Muscle of arm (tissue), 12 donors: ENCODE data around the gene ARHGAP19. TPM values are rescaled to one million over a fixed set of nuclear protein-coding genes. Genes with fewer than 3 reads are reported as not detected.
A peak's percentile ranks its signal among the peaks of the same experiment; 100 is the strongest.

Source experiments
- DNase-seq: peaks from one replicate; pipeline ENCODE4 v3.0.0-alpha.2; 2013
- polyA plus RNA-seq, 12 donors: library from polyadenylated mRNA; unstranded; fragments of 120-200 nt; gene quantifications; one replicate each; pipeline ENCODE4 v1.2.1, GENCODE V29; 2013; ENCODE audit not compliant: insufficient read length in 12 of 12

ARHGAP19 gene
- polyA plus RNA-seq, 12 donors: 8.3 to 29.0 (median 14.2) TPM; not detected in 1

- no peak for DNase-seq
Observed at GRCh38 chr10:97197030-97197500, 95.4 kb downstream of the ARHGAP19 start.

- DNase-seq: peak; percentile 41
Observed at GRCh38 chr10:97196223-97197029, 96.0 kb downstream of the ARHGAP19 start.

- no peak for DNase-seq
Observed at GRCh38 chr10:97195706-97196222, 96.7 kb downstream of the ARHGAP19 start.

- no peak for DNase-seq
Observed at GRCh38 chr10:97192952-97193435, 99.4 kb downstream of the ARHGAP19 start.

GRCh38 chr10:97190450-97190849 lies 102.0 kb downstream of the ARHGAP19 start:
- DNase-seq: no peak

DNA sequence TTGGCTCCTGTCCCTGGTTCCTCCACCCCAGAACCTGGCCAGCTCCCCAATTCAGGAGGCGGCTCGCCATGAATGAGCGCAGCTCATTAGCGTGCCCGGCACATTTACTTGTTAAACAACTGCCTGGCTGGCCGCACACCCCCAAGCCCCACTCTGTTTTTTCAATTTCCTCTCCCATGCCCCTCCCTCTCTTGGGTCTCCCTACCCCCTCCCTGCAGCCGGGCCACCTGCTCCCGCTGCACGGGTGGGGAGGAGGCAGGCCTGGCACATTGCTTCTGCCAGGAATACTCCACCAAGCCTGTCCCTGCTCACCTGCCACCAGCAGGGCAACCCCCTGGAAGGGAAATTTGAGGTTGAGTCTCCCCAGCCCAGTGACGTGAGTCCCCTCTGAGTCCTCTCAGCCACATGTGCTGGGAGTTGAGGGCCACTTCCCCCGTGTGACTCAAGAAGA lies 104.2 kb downstream of the ARHGAP19 start:
- no peak for DNase-seq

- no peak for DNase-seq
Observed at GRCh38 chr10:97186911-97187310, 105.5 kb downstream of the ARHGAP19 start.

DNA sequence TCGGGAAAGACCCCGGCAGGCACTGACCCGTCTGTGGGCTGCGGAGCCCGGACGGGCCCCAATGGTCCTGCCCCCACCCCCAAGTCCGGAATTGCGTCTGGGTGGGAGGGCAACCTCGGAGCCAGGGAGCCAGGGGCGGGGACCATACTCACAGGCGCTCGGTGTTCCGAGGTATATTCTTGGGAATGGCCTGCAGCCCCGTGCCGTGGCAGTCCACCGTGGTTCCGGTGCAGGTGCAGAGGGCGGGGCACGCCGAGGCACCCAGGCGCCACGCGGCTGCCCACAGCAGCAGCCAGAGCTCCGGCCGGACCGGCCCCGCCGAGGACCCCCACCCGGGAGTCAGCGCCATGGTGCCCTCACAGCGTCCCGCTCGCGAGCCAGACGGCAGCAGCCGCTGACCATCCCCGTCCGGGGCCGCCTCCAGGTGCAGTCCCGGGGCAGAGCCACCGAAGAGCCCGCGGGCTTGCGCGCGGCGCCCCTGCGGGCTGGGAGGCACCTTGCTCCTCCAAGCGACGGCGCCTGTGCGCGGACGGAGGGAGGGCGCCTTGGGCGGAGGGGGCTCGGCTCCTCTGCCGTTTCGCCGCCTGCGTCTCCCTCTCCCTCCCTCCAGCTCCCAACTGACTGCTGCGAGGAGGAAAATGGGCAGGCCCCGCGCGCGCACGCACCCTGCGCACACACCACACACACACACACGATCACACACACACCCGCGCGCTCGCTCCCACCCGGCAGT lies 106.9 kb downstream of the ARHGAP19 start, which contains the start of gene SLIT1:
SLIT1 (minus strand) TSS at position 634 of the 733 bp plus-strand sequence; CDS start at position 349, 285 bp downstream.
- no peak for DNase-seq

DNA sequence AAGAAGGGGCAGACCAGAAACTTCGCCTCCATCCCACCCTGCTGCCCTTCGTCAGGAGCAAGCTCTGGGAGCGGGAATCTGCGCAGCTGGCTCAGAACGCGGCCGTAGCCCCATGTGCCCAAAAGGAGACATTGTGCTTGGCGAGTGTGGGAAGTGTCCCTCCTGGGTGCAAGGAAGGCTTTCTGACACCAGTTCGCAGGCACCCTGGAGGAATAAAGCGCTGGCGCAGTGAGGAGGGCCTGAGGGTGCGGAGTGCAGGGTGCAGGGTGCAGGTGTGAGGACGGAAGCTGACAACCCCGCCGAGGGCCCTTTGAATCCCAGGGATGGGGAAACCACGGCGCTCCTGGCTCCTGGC lies 107.5 kb downstream of the ARHGAP19 start:
- DNase-seq: no peak

- DNase-seq: no peak
Observed at GRCh38 chr10:97183314-97183713, 109.1 kb downstream of the ARHGAP19 start.

GRCh38 chr10:97182288-97182990 lies 110.0 kb downstream of the ARHGAP19 start:
- DNase-seq: no peak

DNA sequence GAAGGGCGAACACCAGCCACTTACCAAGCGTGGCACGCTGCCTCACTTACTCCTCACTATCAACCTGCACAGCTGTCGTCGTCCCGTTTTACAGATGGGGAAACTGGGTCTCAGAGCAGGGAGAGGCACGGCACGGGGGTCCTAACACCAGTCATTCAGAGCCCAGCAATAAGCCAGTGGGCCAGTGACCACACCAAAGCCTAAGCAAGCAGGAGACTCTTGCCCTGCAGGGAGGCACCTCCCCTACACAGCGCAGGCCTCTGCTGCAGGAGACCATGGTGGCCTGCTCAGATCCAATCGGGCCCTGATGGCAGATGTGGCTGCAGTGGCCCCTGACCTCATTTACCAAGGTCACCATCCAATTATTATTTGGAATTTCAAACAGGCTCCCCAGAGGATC lies 111.5 kb downstream of the ARHGAP19 start:
- no peak for DNase-seq

- no peak for DNase-seq
Observed at GRCh38 chr10:97180363-97180755, 112.1 kb downstream of the ARHGAP19 start.

DNA sequence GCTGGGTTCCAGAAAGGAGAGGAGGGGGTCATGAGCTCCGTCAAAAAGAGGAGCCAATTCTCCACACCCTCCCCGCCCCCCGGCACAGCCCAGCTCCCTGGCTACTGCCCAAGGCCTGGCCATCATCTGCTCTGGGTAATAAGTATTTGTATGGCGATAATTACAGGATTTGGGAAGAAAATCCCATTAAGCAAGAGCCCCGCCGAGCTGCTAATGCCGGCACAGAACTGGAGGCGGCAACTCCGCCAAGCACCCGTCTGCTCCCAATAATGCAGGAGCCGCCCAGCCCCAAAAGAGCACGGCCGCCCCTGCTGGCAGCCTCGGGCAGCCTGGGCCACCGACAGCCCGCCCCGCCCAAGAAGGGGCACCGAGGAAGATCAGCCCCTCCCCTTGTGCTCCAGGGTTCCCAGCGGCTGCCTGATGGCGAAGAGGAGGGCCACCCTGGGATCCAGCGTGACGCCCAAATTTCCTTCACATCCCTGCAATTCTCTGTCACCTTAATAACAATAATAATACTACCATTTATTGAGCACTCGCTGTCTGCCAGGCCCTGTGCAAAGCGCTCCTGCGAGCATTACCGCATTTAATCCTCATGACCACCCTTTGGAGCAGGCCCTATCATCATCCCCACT lies 112.6 kb downstream of the ARHGAP19 start:
- DNase-seq: no peak

DNA sequence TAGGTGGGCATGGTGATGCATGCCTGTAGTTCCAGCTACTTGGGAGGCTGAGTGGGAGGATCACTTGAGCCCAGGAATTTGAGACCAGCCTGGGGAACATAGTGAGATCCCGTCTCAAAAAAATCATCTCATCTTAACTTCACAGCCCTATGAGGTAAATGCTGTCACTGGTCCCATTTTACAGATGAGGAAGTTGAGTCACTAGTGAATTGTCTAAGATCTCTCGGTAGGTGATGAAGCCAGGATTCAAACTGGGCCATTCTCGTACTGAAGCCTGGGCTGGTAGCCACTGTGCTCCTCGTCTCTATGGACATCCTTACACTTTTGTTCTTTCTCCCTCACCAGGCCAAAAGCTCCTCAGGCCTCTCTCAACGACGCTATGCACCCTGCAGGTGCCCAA lies 113.1 kb downstream of the ARHGAP19 start:
- DNase-seq: no peak

DNA sequence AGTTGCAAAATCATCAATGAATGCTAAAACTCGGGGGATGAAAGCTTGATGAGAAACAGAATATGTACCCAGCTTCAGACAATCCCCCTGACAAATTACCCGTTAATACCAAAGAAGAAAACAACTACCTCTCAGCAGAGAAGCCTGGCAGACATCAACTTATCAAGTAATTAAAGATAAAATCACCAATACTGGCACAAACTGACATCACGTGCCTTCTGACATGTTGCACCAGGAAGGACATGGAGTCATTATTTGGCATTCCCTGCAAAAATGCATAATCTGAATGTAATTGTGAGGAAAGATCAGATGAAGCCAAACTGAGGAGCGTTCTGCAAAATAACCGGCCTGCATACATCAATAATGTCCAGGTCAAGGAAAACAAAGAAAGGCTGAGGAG lies 114.4 kb downstream of the ARHGAP19 start:
- DNase-seq: no peak

DNA sequence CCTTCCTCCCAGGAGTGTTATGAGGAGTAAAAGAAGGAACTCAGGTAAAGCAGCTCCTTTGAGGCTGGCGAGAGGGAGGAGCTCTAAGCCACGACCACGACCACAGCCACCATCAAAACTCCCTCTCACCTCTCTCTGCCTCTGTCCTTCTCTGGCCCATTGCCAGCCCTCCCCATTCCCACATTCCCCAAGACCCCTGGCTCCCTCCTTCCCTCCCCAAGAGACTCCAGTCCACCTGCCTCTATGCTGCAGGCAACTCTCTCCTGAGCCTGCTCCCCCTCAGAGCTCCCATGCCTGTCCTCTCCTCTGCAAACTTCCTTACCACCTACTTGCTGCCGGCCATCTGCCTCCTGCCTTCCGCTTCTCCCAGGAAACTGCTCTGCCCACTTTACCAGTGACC lies 116.2 kb downstream of the ARHGAP19 start:
- no peak for DNase-seq

- no peak for DNase-seq
Observed at GRCh38 chr10:97175586-97175985, 116.9 kb downstream of the ARHGAP19 start.

- DNase-seq: no peak
Observed at GRCh38 chr10:97174941-97175340, 117.5 kb downstream of the ARHGAP19 start.

GRCh38 chr10:97174276-97174775 lies 118.1 kb downstream of the ARHGAP19 start:
- no peak for DNase-seq

DNA sequence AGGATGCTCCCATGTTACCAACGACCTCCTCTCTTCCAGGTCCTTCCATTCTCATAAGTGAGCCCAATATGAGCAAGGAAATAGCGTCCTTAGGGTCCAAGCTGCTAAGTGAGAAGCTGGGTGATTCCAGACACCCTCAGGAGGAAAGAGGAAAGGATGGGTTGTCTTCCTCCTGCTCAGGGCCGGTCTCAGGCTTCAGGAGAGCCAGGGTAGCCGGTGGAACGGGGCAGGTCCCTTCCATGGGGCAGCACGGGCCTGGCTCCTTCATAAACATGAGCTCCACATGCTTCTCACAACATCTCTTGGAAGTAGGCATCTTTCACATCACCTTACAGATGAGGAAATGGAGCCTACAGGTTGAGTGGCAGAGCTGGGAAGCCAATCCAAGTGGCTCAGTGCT lies 119.4 kb downstream of the ARHGAP19 start:
- DNase-seq: no peak
